Psoas muscle (tissue), 8 donors: ENCODE results near the gene PHPT1. TPM values are rescaled to one million over a fixed set of nuclear protein-coding genes. Genes with fewer than 3 reads are reported as not detected.
A peak's percentile ranks its signal among the peaks of the same experiment; 100 is the strongest.
"Not testable (repeated sequence)": the region's sequence is repeated elsewhere in the genome, so short reads cannot be mapped to it uniquely, and the experiment has no call there.

Source experiments
- ATAC-seq, 4 donors: fragments of 200-7000 bp; cut with Tn5 transposase; one replicate each; pipeline ENCODE4 v1.9.1; 2020; ENCODE audit warnings: moderate library complexity in 3 of 4, mild to moderate bottlenecking in 2 of 4
- DNase-seq, 2 donors: peaks; one replicate each; pipeline ENCODE4 v3.0.0-alpha.2; 2020
- H3K27ac ChIP-seq: fragments of 200-600 bp; one replicate; pipeline ENCODE4 v1.8.0; 2022
- H3K27me3 ChIP-seq, 3 donors: fragments of 200-600 bp in 1 of 3; one replicate each; pipeline versions ENCODE4 v1.6.1 to v1.8.0; 2013 to 2022; ENCODE audit warnings: low read length in 2 of 3, mild to moderate bottlenecking in 2 of 3, moderate library complexity in 1 of 3; ENCODE audit not compliant: insufficient read depth in 3 of 3
- H3K36me3 ChIP-seq, 2 donors: fragments of 200-600 bp in 1 of 2; one replicate each; pipeline versions ENCODE4 v1.6.1 to v1.8.0; 2013 to 2022; ENCODE audit warnings: low read depth in 1 of 2, mild to moderate bottlenecking in 1 of 2, moderate library complexity in 1 of 2; ENCODE audit not compliant: insufficient read depth in 1 of 2
- H3K4me1 ChIP-seq: fragments of 200-600 bp; one replicate; pipeline ENCODE4 v1.8.0; 2022
- H3K4me3 ChIP-seq: fragments of 200-600 bp; one replicate; pipeline ENCODE4 v1.8.0; 2022; ENCODE audit warnings: mild to moderate bottlenecking
- H3K9me3 ChIP-seq: fragments of 200-600 bp; one replicate; pipeline ENCODE4 v1.8.0; 2022
- WGBS, 3 donors: extraction: QIAGEN DNeasy Blood & Tissue Kit; methylation state at CpG; one replicate each; pipeline versions ENCODE4 v1.1.6 to v1.1.7; 2013; 5-methylcytosine and 5-hydroxymethylcytosine counted together
- intact Hi-C, 2 donors: fragments of 100-400 bp; cut with DNase I; formaldehyde crosslinking; loops; one replicate each; pipeline versions ENCODE4 v1.11.0 to v1.14.2; 2022
- polyA plus RNA-seq, 3 donors: library from polyadenylated mRNA; stranded (reverse); fragments of 200-250 nt; gene quantifications; one replicate each; pipeline ENCODE4 v1.2.3, GENCODE V29; 2013
- total RNA-seq, 4 donors: library from RNA; stranded (reverse); fragmentation: NEBNext Ultra II Directional in 2 of 4; extraction: Animal tissue kit (Norgen Biotek cat#: 25700) in 2 of 4; gene quantifications; one replicate each; pipeline versions ENCODE4 v1.2.1 to v1.2.4, GENCODE V29; 2021 to 2023
- TF ChIP-seq, protein P1 (sequence below): fragments of 200-600 bp; IDR thresholded peaks from one replicate; pipeline ENCODE4 v1.8.0; 2022; ENCODE audit warnings: antibody characterized with exemption
- donor health status: healthy with polysubstance abuse.
- donor health status: DM: no; HTN: no; CAD: no; lungs with moderate emphysema.
- donor health status: Bipolar disorder and iron deficiency.
- donor health status: healthy.
- donor health status: DM: yes; HTN: yes; CAD: no.
- donor health status: DM: no; HTN: no; CAD: no.
- donor health status: DM: no; HTN: no; CAD: no.
- donor health status: DM: yes; HTN: yes; CAD: no.

The PHPT1 gene
- total and polyA plus RNA-seq, 7 donors, result 154 to 295 (median 228) TPM

DNA sequence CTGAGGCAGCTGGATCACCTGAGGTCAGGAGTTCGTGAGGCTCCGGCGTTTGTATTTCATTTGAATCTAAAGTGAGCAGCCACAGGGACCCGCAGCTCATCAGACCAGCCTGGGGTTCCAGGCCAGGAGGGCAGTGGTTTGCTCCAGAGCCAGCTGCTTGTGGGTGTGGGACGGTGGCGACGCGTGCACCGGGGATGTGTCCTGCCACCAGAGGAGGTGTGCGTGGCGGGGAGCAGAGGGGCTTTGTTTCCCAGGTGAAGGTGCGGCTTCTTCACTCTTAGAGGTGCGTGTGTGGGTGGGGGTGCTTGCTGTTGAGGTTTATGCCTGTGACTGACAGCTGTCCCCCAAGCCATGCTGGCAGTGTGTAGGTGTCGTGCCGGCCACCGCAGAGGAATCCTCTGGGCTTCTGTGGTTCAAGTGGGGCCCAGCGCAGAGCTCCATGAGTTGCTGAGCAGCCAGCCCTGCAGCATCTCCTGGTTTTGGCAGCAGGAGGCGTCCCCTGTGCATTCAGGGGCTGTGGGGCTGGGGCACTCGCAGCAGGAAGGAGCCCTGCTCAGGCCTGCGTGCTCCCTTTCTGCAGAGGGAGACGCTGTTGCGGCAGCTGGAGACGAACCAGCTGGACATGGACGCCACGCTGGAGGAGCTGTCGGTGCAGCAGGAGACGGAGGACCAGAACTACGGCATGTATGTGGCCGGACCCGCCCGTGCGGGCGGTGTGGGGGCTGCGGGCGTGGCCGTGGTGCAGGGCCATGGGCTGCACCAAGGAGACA is 13.9 kb upstream of the PHPT1 start:
- Histone ChIP-seq H3K27ac (no peak overlapping the region), H3K27me3 (no peaks in the 10 kb centered on the region), H3K4me1 (no peaks in the 10 kb centered on the region), H3K4me3 (no peak overlapping the region), H3K9me3 (no peaks in the 10 kb centered on the region), H3K36me3 (peaks cover 0 to 73% of the 10 kb centered on the region in 2 donors)
- 89 to 92% (median 90%) methylated on average over 35 to 36 of the region's 36 CpGs for WGBS, 3 donors
- ATAC-seq (no peak), DNase-seq (peak in 1 of 2 donors; percentile 12)
- intact Hi-C loops, result no loop called here
- TF ChIP-seq, protein P1, sequence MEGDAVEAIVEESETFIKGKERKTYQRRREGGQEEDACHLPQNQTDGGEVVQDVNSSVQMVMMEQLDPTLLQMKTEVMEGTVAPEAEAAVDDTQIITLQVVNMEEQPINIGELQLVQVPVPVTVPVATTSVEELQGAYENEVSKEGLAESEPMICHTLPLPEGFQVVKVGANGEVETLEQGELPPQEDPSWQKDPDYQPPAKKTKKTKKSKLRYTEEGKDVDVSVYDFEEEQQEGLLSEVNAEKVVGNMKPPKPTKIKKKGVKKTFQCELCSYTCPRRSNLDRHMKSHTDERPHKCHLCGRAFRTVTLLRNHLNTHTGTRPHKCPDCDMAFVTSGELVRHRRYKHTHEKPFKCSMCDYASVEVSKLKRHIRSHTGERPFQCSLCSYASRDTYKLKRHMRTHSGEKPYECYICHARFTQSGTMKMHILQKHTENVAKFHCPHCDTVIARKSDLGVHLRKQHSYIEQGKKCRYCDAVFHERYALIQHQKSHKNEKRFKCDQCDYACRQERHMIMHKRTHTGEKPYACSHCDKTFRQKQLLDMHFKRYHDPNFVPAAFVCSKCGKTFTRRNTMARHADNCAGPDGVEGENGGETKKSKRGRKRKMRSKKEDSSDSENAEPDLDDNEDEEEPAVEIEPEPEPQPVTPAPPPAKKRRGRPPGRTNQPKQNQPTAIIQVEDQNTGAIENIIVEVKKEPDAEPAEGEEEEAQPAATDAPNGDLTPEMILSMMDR, result no peak

DNA sequence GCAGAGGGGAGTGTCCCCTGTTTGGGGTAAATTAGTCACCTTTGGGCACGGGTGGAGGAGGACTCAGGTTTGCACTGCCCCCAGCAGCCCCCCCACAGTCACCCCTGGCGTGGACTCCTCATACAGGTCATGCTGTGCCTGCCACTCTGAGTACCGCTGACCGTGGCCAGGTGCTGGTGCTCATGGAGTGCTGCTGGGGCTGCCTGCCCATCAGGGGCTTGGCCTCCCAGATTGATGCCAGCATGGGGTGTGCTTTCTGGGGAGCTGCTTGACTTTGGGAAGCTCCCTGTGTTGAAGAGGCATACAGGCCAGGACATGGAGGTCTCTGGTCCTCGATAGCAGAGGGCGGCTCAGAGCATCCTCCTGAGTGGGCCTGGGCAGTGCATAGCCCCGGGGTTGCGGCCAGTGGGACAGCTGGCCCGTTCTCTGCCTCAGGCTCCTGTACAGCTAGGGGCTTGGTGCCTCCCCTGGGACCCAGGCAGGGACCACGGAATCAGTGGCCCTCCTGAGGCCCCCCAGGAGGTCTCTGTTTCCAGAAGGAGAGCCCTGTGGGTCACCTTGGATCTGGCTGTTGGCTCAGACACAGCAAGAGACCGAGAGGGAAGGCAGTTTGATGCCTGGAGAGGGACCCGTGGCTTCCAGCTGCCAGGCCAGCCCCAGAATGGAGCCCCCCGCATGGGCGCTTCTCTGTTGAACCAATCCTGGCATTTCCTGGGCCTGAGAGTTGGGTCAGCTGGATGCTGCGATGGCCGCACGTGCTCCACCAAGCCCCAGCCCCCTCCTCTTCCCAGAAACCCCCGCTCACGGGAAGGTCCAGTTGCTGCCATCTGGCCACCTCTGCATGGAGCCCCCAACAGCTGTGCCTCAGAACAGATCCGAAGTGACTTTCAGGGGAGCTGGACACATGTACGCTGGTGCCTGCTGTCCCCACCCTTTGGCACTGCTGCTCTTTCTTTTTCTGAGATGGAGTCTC is 13.0 kb upstream of the PHPT1 start:
- 74 to 85% (median 80%) methylated on average over 20 to 21 of the region's 21 CpGs for WGBS, 3 donors
- Histone ChIP-seq H3K27ac (no peak overlapping the region), H3K4me1 (peaks cover 6% of the 10 kb centered on the region), H3K36me3 (peaks cover 0 to 65% of the 10 kb centered on the region in 2 donors), H3K4me3 (no peak overlapping the region), H3K27me3 (no peaks in the 10 kb centered on the region), H3K9me3 (no peaks in the 10 kb centered on the region)
- intact Hi-C loops, result no loop called here
- DNase-seq, result peak; percentile 17 to 49
- ATAC-seq, result no peak
- TF ChIP-seq, protein P1, result no peak

DNA sequence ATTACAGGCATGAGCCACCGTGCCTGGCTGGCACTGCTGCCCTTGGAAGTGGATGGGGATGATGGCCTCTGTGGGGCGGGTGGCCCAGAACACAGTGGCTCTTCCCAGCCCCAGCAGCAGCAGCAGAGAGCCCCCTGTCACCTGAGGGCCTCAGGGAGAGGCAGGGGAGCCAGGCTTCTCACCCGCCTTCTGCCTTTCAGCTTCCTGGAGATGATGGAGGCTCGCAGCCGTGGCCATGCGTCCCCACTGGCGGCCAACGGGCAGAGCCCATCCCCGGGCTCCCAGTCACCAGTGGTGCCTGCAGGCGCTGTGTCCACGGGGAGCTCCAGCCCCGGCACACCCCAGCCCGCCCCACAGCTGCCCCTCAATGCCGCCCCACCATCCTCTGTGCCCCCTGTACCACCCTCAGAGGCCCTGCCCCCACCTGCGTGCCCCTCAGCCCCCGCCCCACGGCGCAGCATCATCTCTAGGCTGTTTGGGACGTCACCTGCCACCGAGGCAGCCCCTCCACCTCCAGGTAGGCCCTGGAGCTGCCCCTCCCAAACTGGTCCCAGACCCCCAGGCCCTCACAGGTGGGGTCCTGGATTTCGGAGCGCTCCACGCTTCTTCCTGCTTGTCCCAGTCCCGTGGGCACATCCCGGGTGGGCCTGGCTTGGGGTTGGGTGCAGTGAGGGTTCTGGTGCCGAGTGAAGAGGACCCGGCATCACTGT is 11.9 kb upstream of the PHPT1 start:
- no peak for ATAC-seq
- H3K4me1 ChIP-seq, result peaks cover 9% of the 10 kb centered on the region
- no peaks in the 10 kb centered on the region for H3K9me3 ChIP-seq
- H3K27ac ChIP-seq, result no peak overlapping the region
- no peaks in the 10 kb centered on the region for H3K27me3 ChIP-seq
- intact Hi-C loops, result no loop called here
- no peak overlapping the region for H3K4me3 ChIP-seq
- TF ChIP-seq, protein P1, result no peak
- WGBS, 3 donors, result 87 to 91% (median 89%) methylated on average over 20 to 27 of the region's 27 CpGs
- peaks cover 0 to 54% of the 10 kb centered on the region in 2 donors for H3K36me3 ChIP-seq
- peak; percentile 12 to 44 for DNase-seq

DNA sequence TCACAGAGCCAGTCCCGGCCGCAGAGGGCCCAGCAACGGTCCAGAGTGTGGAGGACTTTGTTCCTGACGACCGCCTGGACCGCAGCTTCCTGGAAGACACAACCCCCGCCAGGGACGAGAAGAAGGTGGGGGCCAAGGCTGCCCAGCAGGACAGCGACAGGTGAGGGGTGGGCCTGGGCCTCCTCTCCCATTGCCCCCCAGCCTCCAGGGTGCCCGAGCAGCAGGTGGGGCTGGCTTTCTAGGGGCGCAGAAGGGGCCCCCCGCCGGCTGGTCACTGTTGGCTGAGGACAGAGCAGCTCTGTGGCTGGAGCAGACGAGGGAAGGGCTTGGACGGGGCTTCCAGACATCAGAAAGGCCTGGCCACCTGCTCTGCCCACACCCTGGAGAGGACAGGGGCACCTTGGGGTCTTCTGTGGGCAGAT is 11.3 kb upstream of the PHPT1 start:
- not testable (repeated sequence) for H3K27ac ChIP-seq, ATAC-seq, H3K4me3 ChIP-seq, H3K9me3 ChIP-seq, H3K27me3 ChIP-seq, H3K4me1 ChIP-seq
- peak in 1 of 2 donors; percentile 44 for DNase-seq
- peaks cover 0 to 52% of the 10 kb centered on the region in 2 donors for H3K36me3 ChIP-seq
- intact Hi-C loops, result loop anchor here in 1 of 2 donors (2.0 kb wide), 1 partner anchor 37 kb away; no protein-coding TSS in a partner anchor
- WGBS, 3 donors, result 82 to 85% (median 83%) methylated on average over 15 of the region's 15 CpGs
